IMR-90 (cell line): ENCODE data around the gene PTGR3. TPM values are rescaled to one million over a fixed set of nuclear protein-coding genes. Genes with fewer than 3 reads are reported as not detected.

ENCODE experiments used
- ATAC-seq: fragments of 200-7000 bp; cut with Tn5 transposase; 2 replicates; pipeline ENCODE4 v1.9.1; 2020; ENCODE audit warnings: low read depth, mild to moderate bottlenecking, moderate library complexity
- BruUV-seq: library from RNA; stranded (reverse); fragments of 400-500 nt; replicated peaks from 2 replicates; lab custom pipeline; 2021; lab: Mats Ljungman, UMichigan
- CTCF ChIA-PET: fragments of 300-600 bp; formaldehyde crosslinking; extraction: SDS; loops from one replicate; lab custom pipeline; 2021; ENCODE audit warnings: antibody characterized with exemption; lab: Yijun Ruan, JAX
- POLR2A ChIA-PET: fragments of 300-600 bp; sonication (Branson Sonifier 250); formaldehyde crosslinking; loops from one replicate; lab custom pipeline; 2022; ENCODE audit warnings: antibody characterized with exemption; ENCODE audit not compliant: unreplicated experiment; lab: Charles Lee
- DNase-seq: peaks from one replicate; pipeline ENCODE4 v3.0.0; 2013
- H2AFZ ChIP-seq: replicated peaks from 2 replicates; pipeline ENCODE3; 2013; ENCODE audit warnings: low read length, mild to moderate bottlenecking; ENCODE audit not compliant: poor library complexity
- H2AK5ac ChIP-seq: 2 replicates; pipeline ENCODE4 v1.6.1; 2013; ENCODE audit warnings: low read depth, low read length, inconsistent platforms
- H2AK9ac ChIP-seq: replicated peaks from 2 replicates; pipeline ENCODE3; 2013; ENCODE audit warnings: mild to moderate bottlenecking, low read depth, low read length, moderate library complexity; ENCODE audit not compliant: poor library complexity
- H2BK120ac ChIP-seq: 2 replicates; pipeline ENCODE4 v1.6.1; 2013; ENCODE audit warnings: low read depth, low read length, inconsistent platforms
- H2BK15ac ChIP-seq: 3 replicates; pipeline ENCODE4 v1.6.1; 2013; ENCODE audit warnings: low read depth, low read length, inconsistent platforms
- H2BK20ac ChIP-seq: 2 replicates; pipeline ENCODE4 v1.6.1; 2013; ENCODE audit warnings: low read depth, mild to moderate bottlenecking, inconsistent platforms, low read length, moderate library complexity
- H2BK5ac ChIP-seq: 2 replicates; pipeline ENCODE4 v1.6.1; 2013; ENCODE audit warnings: mild to moderate bottlenecking, low read depth, low read length, inconsistent platforms; ENCODE audit not compliant: poor library complexity, severe bottlenecking
- H3K14ac ChIP-seq: replicated peaks from 2 replicates; pipeline ENCODE4 v1.6.1; 2013; ENCODE audit warnings: low read depth, low read length, inconsistent platforms
- H3K18ac ChIP-seq: 2 replicates; pipeline ENCODE4 v1.6.1; 2013; ENCODE audit warnings: low read depth, low read length, control low read depth
- H3K23ac ChIP-seq: 2 replicates; pipeline ENCODE4 v1.6.1; 2013; ENCODE audit warnings: low read depth, low read length, inconsistent platforms
- H3K27ac ChIP-seq: 2 replicates; pipeline ENCODE4 v1.5.1; 2013; ENCODE audit warnings: mild to moderate bottlenecking, control low read depth, low read length; ENCODE audit not compliant: insufficient read depth
- H3K27me3 ChIP-seq: 2 replicates; pipeline ENCODE4 v1.6.1; 2013; ENCODE audit warnings: low read length; ENCODE audit not compliant: control insufficient read depth, insufficient read depth
- H3K36me3 ChIP-seq: 2 replicates; pipeline ENCODE4 v1.6.1; 2013; ENCODE audit warnings: low read length, mixed read lengths; ENCODE audit not compliant: control insufficient read depth, insufficient read depth
- H3K4ac ChIP-seq: 2 replicates; pipeline ENCODE4 v1.6.1; 2013; ENCODE audit warnings: low read depth, low read length, inconsistent platforms
- H3K4me1 ChIP-seq: 2 replicates; pipeline ENCODE4 v1.6.1; 2013; ENCODE audit warnings: low read length, mixed read lengths; ENCODE audit not compliant: control insufficient read depth, insufficient read depth
- H3K4me2 ChIP-seq: 2 replicates; pipeline ENCODE4 v1.6.1; 2013; ENCODE audit warnings: low read depth, mild to moderate bottlenecking, control low read depth, low read length, moderate library complexity
- H3K4me3 ChIP-seq: 2 replicates; pipeline ENCODE4 v1.5.1; 2013; ENCODE audit warnings: low read depth, mild to moderate bottlenecking, control low read depth, low read length, moderate library complexity; ENCODE audit not compliant: insufficient read depth
- H3K56ac ChIP-seq: 2 replicates; pipeline ENCODE4 v1.6.1; 2013; ENCODE audit warnings: low read length, inconsistent platforms; ENCODE audit not compliant: insufficient read depth; ENCODE audit errors: extremely low read depth
- H3K79me1 ChIP-seq, 2 experiments: 2 replicates each; pipeline ENCODE4 v1.6.1; 2013; ENCODE audit warnings: low read length in 2 of 2, inconsistent platforms in 1 of 2, low read depth in 1 of 2
- H3K9ac ChIP-seq: 2 replicates; pipeline ENCODE4 v1.6.1; 2013; ENCODE audit warnings: low read depth, low read length, control low read depth
- H3K9me1 ChIP-seq: 2 replicates; pipeline ENCODE4 v1.6.1; 2013; ENCODE audit warnings: low read length, inconsistent platforms; ENCODE audit not compliant: insufficient read depth
- H3K9me3 ChIP-seq: 2 replicates; pipeline ENCODE4 v1.6.1; 2013; ENCODE audit warnings: low read length; ENCODE audit not compliant: control insufficient read depth, insufficient read depth
- H4K20me1 ChIP-seq: 2 replicates; pipeline ENCODE4 v1.6.1; 2013; ENCODE audit warnings: low read length, inconsistent platforms; ENCODE audit not compliant: insufficient read depth
- H4K5ac ChIP-seq: 2 replicates; pipeline ENCODE4 v1.6.1; 2013; ENCODE audit warnings: mild to moderate bottlenecking, low read depth, low read length, control low read depth
- H4K8ac ChIP-seq, 2 experiments: 2 replicates each; pipeline ENCODE4 v1.6.1; 2013; ENCODE audit warnings: low read depth in 2 of 2, low read length in 2 of 2, control low read depth in 1 of 2, inconsistent platforms in 1 of 2
- H4K91ac ChIP-seq: 2 replicates; pipeline ENCODE4 v1.6.1; 2013; ENCODE audit warnings: low read depth, low read length, inconsistent platforms; ENCODE audit not compliant: insufficient read depth
- CEBPB ChIP-seq: IDR thresholded peaks from 2 replicates; pipeline ENCODE4 v1.6.1; 2012; ENCODE audit warnings: low read depth, low read length, improper control_type of control experiment
- CTCF ChIP-seq: conservative IDR thresholded peaks from 2 replicates; pipeline ENCODE4 v1.5.1; 2012; ENCODE audit warnings: mild to moderate bottlenecking, low read depth, low read length, improper control_type of control experiment
- MXI1 ChIP-seq: IDR thresholded peaks from 2 replicates; pipeline ENCODE4 v1.6.1; 2012; ENCODE audit warnings: low read depth, mild to moderate bottlenecking, low read length, moderate library complexity, borderline replicate concordance
- POLR2A ChIP-seq: IDR thresholded peaks from 2 replicates; pipeline ENCODE4 v1.6.1; 2012; ENCODE audit warnings: mild to moderate bottlenecking, low read depth, low read length
- RCOR1 ChIP-seq: IDR thresholded peaks from 2 replicates; pipeline ENCODE4 v1.6.1; 2012; ENCODE audit warnings: mild to moderate bottlenecking, low read length, improper control_type of control experiment; ENCODE audit not compliant: insufficient replicate concordance
- RFX5 ChIP-seq: IDR thresholded peaks from 2 replicates; pipeline ENCODE4 v1.8.0; 2012; ENCODE audit warnings: low read depth, mild to moderate bottlenecking, low read length, moderate library complexity
- WGBS, 2 experiments: methylation state at CpG; one replicate each; pipeline versions ENCODE4 v1.1.5 to v1.1.7; 2013; ENCODE audit warnings: missing lambda C conversion rate in 2 of 2; ENCODE audit not compliant: insufficient read length in 1 of 2; ENCODE audit errors: extremely low coverage in 2 of 2; 5-methylcytosine and 5-hydroxymethylcytosine counted together
- dilution Hi-C: fragments of 300-500 bp; cut with HindIII; formaldehyde crosslinking; loops from one replicate; pipeline ENCODE4 v1.14.3; 2018; ENCODE audit warnings: low sequenced_read_pairs; ENCODE audit not compliant: unreplicated experiment
- in situ Hi-C: fragments of 300-500 bp; cut with MboI; formaldehyde crosslinking; loops from 3 replicates; pipeline ENCODE4 v1.14.3; 2019; ENCODE audit warnings: low sequenced_read_pairs, inconsistent platforms, mixed read lengths
- intact Hi-C: fragments of 100-400 bp; cut with micrococcal nuclease; formaldehyde crosslinking; loops from 2 replicates; pipeline ENCODE4 v1.10.0; 2022
- polyA plus RNA-seq, 3 experiments: library from polyadenylated mRNA; depleted of rRNA; stranded (reverse); fragments of >200 nt; gene quantifications; 2 replicates each; pipeline ENCODE4 v1.2.3, GENCODE V29; 2012; ENCODE audit warnings: low replicate concordance in 1 of 3
- total RNA-seq: library from RNA; depleted of rRNA; stranded (reverse); fragments of >200 nt; gene quantifications from 2 replicates; pipeline ENCODE4 v1.2.3, GENCODE V29; 2012

PTGR3 gene
- total and polyA plus RNA-seq, 2 of the 4 experiments (the other 2 are of a cell fraction): 16.1 to 26.4 TPM

GRCh38 chr18:75172299-75173124 lies 36.4 kb downstream of the PTGR3 start:
- TF ChIP-seq RCOR1 (no peak), RFX5 (no peak), MXI1 (no peak), CEBPB (no peak), POLR2A (no peak), CTCF (no peak)
- H3K4me1 ChIP-seq: no peaks in the 10 kb centered on the region
- intact Hi-C loops (no loop called here), in situ Hi-C loops (no loop called here), dilution Hi-C loops (no loop called here)
- ChIA-PET CTCF (no interaction called here), POLR2A (no interaction called here)
- H2AK9ac ChIP-seq: no peak overlapping the region
- H4K91ac ChIP-seq: no peak overlapping the region
- no peak overlapping the region for H3K9ac ChIP-seq
- H2BK120ac ChIP-seq: no peak overlapping the region
- H3K4ac ChIP-seq: no peak overlapping the region
- BruUV-seq: no TSS peak
- no peak overlapping the region for H3K56ac ChIP-seq
- H3K18ac ChIP-seq: no peak overlapping the region
- no peak overlapping the region for H2BK15ac ChIP-seq
- H3K9me3 ChIP-seq: no peaks in the 10 kb centered on the region
- WGBS, 2 experiments: 84% methylated on average over 10 of the region's 17 CpGs; no CpG with 5 or more reads in 1 of the 2 experiments
- peaks cover 8% of the 10 kb centered on the region for H3K27me3 ChIP-seq
- no peak overlapping the region for H3K4me3 ChIP-seq
- no peak overlapping the region for H4K5ac ChIP-seq
- H4K8ac ChIP-seq: no peak overlapping the region
- H4K20me1 ChIP-seq: no peaks in the 10 kb centered on the region
- DNase-seq (no peak), ATAC-seq (no peak)
- H3K27ac ChIP-seq: no peak overlapping the region
- H3K23ac ChIP-seq: no peak overlapping the region
- H2BK20ac ChIP-seq: no peak overlapping the region
- H3K79me1 ChIP-seq: no peaks in the 10 kb centered on the region
- H2AFZ ChIP-seq: peak overlapping the region; percentile 15
- no peaks in the 10 kb centered on the region for H3K36me3 ChIP-seq
- no peak overlapping the region for H3K14ac ChIP-seq
- no peaks in the 10 kb centered on the region for H3K9me1 ChIP-seq
- H2BK5ac ChIP-seq: no peak overlapping the region
- no peak overlapping the region for H2AK5ac ChIP-seq
- no peak overlapping the region for H3K4me2 ChIP-seq
